Limb (tissue), 2 donors: Measurements from ENCODE around the gene DVL1.
"Not testable (repeated sequence)": the region's sequence is repeated elsewhere in the genome, so short reads cannot be mapped to it uniquely, and the experiment has no call there.

Experiments used
- DNase-seq, 2 donors: peaks; one replicate each; pipeline ENCODE4 v3.0.0-alpha.2; 2016; ENCODE audit errors: extremely low spot score in 2 of 2

The DVL1 gene

GRCh38 chr1:1327291-1327690, 21.9 kb downstream of the DVL1 start:
- DNase-seq, result no peak

- no peak for DNase-seq
Measured at GRCh38 chr1:1326075-1326605, 23.1 kb downstream of the DVL1 start.

DNA sequence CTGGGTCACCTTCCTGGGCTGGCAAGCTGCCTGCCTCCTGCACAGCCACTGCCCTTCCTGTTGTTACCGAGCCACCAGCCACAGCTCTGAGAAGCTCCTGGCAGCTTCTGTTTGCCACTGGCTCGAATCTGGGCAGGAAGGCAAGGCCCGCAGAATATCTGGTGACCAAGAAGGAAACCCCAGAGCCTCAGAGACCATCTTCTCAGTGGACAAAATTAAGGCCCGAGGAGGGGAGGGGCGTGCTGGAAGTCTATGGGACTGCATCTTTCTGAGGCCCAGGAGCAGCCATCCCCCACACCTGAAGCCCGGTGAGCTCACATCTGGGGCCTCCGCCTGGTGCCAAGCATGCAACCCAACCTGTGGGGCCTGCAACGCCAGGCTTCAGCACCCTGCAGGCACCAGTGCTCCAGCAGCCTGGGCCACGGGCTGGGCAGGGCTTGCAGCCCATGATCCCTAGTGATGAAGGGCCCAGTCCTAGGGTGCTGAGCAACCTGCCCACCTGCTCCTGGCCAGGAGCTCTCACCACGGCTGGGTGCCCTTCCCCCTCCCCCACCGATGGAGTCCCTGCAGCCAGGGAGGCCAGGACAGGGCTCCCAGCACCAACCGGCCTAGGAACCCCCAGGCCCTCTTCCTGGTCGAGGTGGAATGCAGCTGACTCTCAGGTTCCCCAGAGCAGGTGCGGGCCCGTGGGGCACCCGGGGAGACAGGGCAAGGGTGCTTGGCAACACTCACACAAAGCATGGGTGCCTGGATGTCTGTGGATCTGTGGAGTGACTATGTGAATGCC, 23.7 kb downstream of the DVL1 start:
- no peak for DNase-seq

DNA sequence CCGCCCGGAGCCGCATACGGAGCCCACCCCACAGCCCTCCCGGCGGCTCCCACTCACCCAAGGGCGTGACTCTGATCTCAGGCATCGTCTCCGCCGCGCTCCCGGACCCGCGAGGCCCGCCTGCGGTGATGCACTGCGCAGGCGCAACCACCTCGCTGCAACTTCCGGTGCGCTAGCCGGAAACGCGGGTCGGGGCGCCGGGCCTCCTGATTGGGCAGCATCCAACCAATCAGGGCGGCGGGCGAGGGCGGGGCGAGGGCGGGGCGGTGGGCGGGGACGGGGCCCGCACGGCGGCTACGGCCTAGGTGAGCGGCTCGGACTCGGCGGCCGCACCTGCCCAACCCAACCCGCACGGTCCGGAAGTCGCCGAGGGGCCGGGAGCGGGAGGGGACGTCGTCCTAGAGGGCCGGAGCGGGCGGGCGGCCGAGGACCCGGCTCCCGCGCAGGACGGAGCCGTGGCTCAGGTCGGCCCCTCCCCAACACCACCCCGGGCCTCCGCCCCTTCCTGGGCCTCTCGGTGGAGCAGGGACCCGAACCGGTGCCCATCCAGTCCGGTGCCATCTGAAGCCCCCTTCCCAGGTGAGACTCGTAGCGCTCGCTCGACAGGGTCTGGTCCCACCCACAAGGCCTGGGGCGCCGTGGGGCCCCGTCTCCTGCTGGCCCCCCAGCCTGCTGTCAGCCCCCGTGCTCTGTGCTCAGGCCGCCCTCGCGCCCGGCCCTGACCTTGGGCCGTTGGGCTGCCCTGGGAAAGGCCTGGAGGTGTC, 24.5 kb downstream of the DVL1 start, which contains the start of the genes CPTP and INTS11:
TSS of gene CPTP (plus strand) at position 279 of the 764 bp plus-strand sequence. CDS start 2,109 bp downstream, outside the sequence.
TSS of gene INTS11 (minus strand) at position 137 of the 764 bp plus-strand sequence. CDS start at position 85, 52 bp downstream.
- peak; percentile 91 to 97 for DNase-seq

DNA sequence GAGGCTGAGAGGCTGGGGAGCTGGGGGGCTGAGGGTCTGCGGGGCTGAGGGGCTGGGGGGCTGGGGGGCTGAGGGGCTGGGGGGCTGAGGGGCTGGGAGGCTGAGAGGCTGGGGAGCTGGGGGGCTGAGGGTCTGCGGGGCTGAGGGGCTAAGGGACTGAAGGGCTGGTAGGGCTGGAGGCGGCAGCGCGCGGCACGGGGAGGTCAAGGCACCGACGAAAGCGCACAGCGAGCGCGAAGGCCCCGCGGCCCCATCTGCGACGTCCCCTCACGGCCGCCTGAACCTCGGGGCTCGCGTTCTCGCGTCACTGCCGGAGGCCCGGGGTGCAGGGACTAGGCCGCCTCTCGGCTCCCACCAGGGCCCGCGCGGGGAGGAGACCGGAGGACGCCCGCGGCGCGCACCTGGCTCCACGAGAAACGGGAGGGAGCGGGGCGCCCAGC, 25.1 kb downstream of the DVL1 start:
- DNase-seq, result no peak

- no peak for DNase-seq
Measured at GRCh38 chr1:1322952-1323351, 26.3 kb downstream of the DVL1 start.

- DNase-seq, result no peak
Measured at GRCh38 chr1:1322418-1322817, 26.8 kb downstream of the DVL1 start.

- no peak for DNase-seq
Measured at GRCh38 chr1:1321477-1321876, 27.7 kb downstream of the DVL1 start.

GRCh38 chr1:1320666-1321448, 28.4 kb downstream of the DVL1 start:
- no peak for DNase-seq

- DNase-seq, result no peak
Measured at GRCh38 chr1:1319646-1319941, 29.6 kb downstream of the DVL1 start.

- DNase-seq, result no peak
Measured at GRCh38 chr1:1318777-1319645, 30.2 kb downstream of the DVL1 start.

DNA sequence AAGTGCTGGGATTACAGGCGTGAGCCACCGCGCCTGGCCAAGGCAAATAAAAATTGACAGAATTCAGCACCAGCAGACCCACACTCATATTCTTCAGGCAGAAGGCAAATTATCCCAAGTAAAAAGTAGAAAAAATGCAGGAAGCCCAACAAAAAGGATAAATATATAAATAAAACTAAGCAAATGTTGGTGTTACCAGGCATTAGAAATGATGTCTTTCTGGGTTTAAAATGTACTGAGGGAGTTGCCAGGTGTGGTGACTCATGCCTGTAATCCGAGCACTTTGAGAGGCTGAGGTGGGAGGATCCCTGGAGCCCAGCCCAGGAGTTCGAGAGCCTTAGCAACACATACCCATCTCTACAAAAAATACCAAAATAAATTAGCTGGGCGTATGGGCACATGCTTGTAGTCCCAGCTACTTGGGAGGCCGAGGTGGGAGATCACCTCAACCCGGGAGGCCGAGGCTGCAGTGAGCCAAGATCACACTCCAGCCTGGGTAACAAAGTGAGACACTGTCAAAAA, 31.0 kb downstream of the DVL1 start:
- no peak for DNase-seq

GRCh38 chr1:1317420-1317819, 31.8 kb downstream of the DVL1 start:
- no peak for DNase-seq

GRCh38 chr1:1316199-1316598, 33.0 kb downstream of the DVL1 start:
- DNase-seq, result not testable (repeated sequence)

DNA sequence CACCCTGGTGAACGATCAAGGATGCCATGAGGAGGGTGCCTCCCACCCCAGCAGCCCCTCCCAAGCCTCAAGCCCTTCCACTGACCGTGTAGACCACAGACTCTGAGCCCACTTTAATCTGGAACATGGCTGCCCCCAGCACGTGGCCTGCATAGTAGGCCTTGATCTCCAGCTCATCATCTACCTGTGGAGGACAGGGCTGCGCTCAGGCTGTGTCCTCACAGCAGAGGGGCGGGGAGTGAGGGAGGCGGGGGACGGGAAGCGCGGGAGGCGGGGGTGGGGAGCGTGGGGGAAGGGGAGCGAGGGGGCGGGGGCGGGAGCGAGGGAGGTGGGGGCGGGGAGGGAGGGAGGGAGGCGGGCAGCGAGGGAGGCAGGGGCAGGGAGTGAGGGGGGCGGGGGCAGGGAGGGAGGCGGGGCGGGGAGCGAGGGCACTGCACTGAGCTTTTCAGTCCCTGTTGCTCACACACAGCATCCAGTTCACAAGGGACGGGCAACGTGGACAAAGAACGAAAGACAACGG, 33.7 kb downstream of the DVL1 start:
- DNase-seq, result no peak

DNA sequence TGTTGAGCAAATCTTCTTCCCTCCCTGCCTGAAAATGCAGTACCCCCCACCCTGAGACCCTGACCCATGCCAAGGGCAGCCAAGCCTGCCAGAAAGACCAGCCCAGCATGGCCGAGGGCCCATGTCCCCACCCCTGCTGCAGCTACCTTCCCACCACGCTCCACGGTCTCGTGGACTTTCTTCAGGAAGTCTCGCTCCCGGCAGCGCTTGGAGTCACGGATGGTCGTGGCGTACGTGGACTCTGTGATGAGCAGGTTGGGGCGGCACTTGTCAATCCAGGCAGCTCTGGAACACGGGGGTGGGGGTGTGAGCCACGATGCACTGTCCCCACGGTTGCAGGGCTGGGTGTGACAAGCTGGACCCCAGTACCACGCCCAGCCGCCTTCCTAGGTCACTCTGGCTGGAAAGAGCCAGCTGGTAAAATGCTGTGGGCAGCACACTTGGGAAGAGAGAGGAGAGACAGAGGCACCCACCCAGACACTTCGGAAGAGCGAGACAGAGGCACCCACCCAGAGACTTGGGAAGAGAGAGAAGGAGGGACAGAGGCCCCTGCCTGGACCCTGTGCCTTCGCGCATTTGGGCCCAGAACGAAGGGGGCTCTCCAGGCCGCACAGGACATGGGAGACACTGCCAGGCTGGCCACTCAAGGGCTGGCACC, 34.4 kb downstream of the DVL1 start:
- DNase-seq, result no peak

DNA sequence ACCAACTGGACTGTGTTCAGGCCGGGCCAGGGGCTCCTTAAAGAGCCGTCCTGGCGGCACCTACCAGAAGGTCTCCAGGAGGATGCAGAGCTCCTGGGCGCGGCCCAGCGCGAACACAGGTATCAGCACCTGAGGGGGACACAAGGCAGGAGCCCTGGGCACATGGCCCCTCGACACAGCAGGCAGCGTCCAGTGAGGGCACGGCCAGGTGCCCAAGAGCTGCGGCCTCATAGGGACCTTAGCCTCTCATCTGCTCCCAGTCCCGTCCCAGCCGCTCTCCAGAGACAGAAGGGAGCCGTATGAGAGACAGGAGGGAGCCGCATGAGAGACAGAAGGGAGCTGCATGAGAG, 35.0 kb downstream of the DVL1 start:
- DNase-seq, result no peak

DNA sequence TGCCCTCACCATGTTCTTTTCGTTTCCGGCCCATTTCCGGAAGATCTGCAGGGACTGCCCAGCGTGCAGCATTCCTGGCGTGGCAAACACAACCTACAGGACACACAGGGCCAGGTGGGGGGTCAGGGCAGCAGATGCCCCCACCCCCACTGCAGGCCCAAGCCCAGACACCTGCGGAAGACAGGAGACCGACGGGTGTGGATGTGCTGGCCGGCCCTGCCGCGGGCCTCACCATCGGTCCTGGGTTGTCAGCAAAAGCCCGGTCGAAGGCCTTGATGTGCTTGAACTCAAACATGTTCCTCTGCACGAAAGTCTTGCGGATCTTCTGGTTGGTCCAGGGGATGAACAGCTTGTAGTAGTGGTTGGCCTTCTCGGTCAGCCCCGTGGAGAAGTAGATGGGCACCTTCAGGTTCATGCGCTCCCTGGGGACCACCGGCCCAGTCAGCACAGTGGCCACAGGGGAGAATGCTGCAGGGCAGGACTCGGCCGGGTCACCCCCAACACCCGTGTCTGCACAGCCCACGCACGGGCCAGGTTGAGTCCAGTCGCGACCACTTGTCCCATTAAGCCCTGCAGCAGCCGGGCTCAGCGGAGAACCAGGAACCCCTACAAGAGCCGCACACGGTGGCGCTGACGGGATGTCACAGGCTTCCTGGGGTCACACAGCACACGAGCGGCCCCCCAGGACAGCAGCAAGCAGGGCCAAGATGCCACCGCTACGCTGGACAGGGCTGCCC, 35.5 kb downstream of the DVL1 start:
- DNase-seq, result no peak
